GM19043 (cell line): ENCODE data around the gene ATP9B.
"Not testable (repeated sequence)": the region's sequence is repeated elsewhere in the genome, so short reads cannot be mapped to it uniquely, and the experiment has no call there.

ENCODE experiments used
- ATAC-seq: cut with Tn5 transposase; IDR thresholded peaks from one replicate; pipeline ENCODE4 v1.9.1; 2021; ENCODE audit warnings: low read depth; ENCODE audit not compliant: unreplicated experiment

The ATP9B gene

DNA sequence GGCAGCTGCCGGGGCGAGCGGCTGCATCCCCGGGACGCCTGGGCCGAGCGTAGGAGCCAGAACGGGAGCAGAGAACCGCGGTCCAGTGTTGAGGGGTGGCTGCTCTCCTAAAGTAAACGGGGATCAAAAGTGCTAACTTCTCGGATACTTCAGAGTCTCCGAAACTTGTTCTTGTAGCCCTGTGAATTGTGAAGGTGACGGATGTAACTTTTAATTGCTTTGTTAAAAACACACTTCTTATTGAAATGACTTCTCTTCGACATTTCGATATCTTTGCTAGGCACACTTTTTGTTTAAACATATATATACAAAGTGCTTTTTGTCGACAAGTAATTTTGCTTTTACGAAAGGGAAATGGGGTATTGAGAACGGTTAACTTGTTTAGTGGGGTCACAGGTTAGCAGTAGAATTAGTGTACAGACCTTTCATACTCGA is 540 bp downstream of the ATP9B start:
- ATAC-seq: peak; percentile 10

DNA sequence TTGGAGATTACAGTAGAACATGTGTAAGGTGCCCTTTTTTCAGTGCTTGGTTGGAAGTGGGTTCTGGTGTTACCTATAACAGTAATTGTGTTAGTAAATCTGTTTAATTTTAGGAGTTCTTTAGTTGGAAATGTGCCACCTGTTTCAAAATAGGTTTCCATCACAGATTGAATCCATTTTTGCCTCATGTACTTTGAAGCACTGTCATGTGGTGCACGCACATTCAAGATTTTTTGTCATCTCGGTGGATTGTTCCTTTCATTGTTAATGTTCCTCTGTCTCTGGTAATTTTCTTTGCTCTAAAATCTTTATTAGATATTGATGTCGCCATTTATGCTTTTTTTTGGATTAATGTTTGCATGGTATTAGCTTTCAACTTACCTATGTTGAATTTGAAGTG is 1.3 kb downstream of the ATP9B start:
- ATAC-seq: no peak

DNA sequence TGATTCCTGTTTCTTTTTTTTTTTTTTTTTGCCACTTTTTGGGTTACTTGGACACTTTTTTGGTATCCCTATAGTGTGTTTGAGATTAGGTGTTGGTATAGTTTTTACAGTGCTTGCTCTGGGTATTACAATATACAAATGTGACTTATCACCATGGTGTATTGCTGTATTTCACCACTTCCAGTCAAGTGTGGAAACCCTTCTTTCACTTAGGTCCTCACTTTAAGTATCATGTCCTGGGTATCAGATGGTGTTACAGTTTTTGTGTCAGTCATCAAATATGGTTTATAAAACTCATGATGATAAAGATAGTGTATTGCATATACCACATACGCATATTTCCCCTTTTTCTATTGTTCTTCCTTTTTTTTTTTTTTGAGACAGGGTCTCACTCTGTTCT is 1.8 kb downstream of the ATP9B start:
- ATAC-seq: no peak

DNA sequence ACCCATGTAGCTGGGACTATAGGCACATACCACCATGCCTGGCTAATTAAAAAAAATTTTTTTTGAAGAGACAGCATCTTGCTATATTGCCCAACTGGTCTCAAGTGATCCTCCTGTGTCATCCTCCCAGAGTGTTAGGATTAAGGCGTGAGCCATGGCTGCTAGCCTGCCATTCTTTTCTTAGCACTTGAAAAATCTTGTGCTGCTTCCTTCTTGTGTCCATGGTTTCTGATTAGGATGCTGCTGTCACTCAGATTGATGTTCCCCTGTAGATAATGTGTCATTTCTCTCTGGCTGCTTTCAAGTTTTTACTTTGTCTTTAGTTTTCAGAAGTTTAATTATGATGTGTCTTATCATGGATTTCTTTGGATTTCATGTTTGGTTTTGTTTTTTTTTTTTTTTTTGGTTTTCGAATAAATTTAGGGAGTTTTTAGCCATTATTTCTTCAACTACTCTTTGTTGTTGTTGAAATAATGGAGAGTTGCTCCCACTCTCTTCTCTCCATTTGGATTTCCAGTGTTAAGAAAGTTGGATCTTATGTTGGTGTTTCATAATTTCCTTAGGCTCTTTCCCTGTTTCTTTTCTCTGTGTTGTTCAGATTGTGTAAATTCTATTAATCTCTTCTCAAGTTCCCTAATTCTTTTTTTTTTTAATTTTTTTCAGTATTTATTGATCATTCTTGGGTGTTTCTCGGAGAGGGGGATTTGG is 2.5 kb downstream of the ATP9B start:
- no peak for ATAC-seq

DNA sequence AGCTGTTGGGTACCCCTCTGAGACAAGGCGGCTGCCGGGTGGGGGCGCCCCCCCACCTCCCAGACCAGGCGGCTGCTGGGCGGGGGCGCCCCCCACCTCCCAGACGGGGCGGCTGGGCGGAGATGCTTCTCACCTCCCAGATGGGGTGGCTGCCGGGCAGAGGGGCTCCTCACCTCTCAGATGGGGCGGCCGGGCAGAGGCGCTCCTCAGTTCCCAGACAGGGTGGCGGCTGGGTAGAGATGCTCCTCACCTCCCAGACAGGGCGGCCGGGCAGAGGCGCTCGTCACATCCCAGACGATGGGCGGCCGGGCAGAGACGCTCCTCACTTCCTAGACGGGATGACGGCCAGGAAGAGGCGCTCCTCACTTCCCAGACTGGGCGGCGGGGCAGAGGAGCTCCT is 3.5 kb downstream of the ATP9B start:
- ATAC-seq: not testable (repeated sequence)

DNA sequence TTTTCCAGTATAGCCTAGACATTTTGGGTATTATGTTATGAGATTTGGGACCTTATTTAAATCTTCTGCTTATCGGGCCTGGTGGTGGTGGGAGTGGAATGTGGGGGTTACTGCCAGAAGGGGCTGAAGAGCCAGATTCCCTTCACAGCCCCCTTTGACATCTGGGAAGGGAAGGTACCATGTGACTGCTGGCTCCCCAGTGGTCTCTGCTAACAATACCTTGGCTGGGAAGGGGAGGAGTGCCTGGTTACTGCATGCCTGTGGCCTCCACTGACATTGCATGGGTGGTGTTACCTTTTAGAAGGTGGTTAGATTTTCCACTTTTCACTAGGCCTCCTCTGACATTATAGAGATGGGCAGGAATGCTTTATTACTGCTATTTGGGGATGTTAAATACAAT is 8.0 kb downstream of the ATP9B start:
- ATAC-seq: no peak

DNA sequence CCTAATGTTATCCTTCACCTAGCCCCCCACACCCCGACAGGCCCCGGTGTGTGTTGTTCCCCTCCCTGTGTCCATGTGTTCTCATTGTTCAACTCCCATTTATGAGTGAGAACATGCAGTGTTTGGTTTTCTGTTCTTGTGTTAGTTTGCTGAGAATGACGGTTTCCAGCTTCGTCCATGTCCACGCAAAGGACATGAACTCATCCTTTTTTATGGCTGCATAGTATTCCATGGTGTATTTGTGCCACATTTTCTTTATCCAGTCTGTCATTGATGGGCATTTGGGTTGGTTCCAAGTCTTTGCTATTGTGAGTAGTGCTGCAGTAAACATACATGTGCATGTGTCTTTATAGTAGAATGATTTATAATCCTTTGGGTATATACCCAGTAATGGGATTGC is 9.6 kb downstream of the ATP9B start:
- not testable (repeated sequence) for ATAC-seq

DNA sequence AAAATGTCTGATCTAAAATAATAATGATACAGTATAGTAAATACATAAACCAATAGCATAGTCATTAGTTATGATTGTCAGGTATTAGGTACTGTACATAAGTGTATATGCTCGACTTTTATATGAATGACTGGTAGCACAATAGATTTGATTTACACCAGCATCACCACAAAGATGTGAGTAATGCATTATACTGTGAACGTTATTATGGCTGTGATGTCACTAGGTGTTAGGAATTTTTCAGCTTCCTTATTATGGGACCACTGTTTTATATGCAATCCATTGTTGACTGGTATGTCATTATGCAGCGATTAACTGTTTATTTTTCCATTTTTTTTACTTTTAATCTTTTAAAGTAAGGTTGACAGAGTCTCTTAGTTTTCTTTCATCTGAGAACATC is 23.7 kb downstream of the ATP9B start:
- ATAC-seq: no peak

DNA sequence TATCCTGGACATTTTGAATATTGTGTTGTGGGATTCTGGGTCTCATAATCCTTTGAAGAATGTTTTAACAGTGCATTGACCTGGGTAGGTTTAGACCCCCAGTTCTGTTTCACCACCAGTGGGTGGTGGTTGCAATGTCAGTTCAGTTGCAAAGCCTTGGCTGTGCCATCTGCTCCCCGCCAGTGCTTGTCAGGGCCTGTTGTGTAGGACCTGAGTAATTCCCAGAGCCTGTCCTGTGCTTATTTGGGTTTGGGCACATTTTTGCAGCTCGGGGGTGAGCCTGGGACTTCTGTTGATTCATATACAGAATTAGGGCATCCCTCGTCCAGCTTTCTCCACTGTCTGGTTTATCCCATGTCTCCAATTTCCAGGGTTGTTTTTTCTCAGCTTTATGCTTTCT is 24.8 kb downstream of the ATP9B start:
- ATAC-seq: no peak

DNA sequence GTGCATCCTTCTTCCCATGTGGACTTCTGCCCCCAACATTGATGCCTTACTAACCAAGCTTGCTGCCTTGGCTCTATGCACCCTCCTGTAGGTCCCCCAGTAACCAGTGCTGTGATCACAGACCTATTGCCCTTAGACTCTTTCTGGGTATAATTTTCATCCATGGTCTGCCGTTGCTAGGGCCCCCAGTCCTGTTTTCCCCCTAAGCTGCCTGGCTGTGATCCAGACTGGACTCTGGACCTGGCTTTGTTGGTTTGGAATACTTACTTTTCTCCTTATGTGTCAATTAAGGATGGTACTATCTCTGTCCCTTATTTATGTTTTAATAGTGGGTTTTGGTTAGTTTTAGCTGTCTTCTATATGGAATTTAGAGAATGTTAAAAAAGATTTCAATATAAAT is 26.0 kb downstream of the ATP9B start:
- no peak for ATAC-seq

DNA sequence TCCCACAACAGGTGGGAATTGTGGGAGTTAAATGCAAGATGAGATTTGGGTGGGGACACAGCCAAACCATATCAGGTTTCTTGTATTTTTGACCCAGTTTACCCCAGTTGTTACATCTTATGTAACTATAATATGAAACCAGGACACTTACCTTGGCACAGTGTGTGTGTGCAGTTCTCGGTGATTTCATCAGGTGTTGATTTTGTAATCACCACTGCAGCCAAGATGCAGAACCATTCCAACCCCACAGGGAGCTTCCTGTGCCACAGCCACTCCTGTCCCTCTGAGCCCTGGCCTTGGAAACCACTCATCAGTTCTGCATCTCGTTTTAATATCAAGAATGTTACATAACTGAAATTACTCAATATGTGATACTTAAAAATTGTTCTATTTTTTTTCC is 31.8 kb downstream of the ATP9B start:
- no peak for ATAC-seq

DNA sequence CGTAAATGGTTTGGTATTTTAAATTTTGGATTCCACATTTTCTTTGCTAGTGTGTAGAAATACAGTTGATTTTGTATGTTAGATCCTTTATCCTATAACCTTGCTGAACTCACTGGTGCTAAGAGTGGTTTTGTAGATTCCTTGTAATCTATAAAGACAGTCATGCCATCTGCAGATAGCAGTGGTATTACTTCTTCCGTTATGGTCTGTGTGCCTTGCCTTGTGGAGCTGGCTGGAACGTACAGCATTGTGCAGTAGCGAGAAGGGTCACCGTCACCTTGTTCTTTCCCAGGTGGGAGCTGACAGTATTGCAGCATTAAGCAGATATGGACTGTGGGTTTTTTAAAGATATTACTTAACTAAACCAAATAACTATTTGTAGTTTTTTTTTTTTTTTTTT is 33.7 kb downstream of the ATP9B start:
- ATAC-seq: no peak

DNA sequence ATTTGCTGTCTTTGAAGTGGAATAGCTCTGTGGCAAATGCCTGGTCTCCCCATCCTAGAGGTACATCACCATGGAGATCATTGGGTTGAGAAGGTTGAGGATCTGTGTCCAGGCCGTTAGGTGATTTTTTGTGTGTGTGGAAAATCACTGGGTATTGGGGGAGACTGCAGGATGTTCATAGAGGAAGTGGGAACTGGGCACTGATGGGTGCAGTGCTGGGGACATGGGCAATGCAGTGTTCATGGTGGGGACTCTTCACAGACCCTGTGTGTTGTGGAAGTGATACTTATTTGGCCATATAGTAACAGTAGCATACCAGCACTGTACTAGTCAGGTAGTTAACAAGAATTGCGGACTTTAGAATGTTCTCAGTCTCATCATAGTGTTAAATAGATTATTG is 34.9 kb downstream of the ATP9B start:
- no peak for ATAC-seq

DNA sequence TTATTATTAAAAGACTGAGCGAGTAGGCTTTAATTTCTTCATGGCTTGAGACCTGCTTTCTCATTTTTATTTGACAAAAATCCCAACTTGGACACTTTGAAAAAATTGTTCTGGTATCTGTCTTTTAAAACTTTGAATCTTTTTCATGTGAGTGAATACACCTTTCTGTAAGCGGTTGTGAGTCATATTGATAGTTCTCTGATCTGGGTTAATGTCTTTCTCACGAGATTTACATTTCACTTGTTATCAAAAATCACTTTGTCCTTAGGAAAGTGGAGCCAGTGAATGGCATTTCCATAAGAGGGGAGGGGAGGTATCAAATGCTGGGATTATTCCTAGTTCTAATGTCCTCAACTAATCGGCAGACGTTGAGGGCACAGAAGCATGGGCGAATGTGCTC is 36.3 kb downstream of the ATP9B start:
- no peak for ATAC-seq

DNA sequence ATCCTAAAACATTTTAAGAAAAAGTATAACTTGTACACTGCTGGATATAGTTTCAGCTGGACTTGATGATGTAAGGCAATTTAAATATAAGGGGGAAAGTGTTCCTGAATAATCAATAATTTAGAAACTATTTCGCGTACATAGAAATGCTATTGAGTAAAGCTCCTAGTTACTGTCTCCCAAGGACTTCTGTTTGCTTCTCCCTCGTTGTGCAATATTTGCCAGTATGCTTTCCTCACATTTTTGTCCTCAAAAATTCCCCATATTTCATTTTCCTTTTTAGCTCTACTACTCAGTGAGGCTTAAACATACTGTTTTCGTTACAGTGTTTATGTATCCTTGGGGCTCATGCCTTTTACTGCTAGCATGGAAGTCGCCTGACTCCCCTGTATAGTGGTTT is 36.9 kb downstream of the ATP9B start:
- no peak for ATAC-seq

DNA sequence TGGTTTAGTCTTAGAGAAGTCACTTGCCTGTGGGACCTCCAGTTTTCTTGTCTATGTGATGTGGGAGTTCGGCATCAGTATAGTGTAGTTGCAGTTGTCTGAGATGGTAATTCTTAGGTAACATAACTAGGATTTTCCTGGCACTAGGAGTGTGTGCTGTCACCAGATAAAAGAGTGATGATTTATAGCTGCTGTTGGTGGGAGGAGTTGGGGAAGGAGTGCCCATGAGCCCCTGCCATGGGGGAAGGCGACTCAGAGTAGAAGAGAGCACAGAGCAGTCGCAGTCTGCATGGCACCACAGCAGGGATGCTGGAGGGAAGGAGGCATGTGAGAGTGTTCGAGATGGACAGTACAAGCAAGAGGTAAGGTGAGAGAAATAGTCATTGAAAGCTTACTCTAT is 38.7 kb downstream of the ATP9B start:
- ATAC-seq: no peak

DNA sequence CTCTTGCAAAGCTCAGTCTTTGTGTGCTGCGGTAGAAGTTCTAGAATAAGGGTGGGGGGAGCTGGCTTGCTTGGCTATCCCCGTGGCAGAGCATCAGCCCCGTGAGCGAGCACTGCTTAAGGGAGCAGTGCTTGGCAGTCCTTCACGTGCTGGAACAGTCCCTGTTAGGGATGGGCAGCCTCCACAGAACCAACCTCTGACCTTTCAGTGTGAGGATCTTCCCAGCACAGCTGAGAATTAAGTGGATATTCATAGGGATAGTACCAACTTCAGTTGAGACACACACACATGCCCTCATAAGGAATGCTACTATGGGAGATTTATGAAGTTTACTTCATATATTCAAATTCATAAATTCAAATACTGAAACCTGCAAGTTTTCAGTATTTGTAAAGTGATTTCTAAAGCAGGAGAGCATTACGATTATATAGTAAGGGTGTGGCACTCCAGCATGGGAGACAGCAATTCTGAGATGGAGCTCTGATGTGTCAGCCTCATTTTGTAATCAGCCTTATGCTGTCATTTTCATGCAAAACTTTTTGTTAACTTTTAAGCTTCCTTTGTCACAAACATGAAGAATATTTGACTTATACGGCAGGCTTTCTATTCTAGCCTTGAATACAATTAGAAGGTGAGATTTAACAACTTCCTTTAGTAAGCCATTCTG is 39.5 kb downstream of the ATP9B start:
- ATAC-seq: no peak

DNA sequence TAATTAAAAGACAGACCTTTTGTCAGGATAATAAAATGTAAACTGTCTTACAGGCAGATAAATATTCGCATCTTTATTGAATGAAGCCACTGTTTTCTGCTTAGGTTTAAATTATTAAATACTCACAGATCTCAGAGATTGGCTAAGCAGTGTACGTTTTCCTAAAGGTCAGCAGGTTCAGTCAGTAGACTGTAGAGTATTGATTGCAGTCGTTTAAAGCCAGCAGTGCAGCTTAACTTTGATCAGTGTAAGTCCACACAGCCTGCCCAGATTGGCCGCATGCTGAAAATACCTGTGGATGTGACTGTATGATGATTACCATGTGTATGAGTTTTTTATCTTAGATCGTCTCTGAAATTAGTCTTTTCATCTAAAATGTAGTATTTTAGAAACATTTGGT is 42.3 kb downstream of the ATP9B start:
- no peak for ATAC-seq

DNA sequence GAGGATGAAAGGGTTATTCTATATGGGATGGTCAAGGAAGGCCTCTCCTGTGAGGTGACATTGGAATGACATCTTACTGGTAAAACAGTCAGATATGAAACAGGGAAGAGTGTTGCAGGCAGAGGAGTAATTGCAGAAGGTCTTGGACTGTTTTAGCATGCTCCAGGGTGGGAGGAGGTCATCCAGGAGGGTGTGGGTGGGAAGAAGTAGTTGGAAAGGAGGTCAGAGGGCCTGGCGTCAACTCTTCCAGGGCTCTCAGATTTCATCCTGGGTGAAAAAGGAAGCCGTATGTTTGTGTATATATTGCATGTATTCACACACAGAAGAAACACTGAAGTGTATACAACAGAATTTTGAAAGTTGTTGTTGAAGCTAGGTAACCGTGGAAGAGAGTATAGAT is 48.2 kb downstream of the ATP9B start:
- ATAC-seq: no peak

DNA sequence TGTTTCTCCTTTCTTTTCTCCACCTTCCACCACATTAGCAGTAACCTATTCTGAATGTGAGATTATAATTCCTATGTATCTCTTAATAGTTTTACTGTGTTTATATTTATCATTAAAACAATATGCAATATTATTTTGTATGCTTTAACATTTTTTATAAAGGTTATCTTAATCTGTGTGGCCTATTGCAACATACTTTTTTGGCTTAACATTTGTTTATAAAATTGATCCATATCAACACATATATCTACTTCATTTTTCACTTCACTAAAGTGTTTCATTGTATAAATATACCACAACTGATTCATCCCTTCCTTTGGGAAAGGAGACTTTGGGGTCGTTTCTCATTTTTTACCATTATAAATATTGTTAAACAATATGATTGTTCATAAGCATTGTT is 48.6 kb downstream of the ATP9B start:
- ATAC-seq: no peak

DNA sequence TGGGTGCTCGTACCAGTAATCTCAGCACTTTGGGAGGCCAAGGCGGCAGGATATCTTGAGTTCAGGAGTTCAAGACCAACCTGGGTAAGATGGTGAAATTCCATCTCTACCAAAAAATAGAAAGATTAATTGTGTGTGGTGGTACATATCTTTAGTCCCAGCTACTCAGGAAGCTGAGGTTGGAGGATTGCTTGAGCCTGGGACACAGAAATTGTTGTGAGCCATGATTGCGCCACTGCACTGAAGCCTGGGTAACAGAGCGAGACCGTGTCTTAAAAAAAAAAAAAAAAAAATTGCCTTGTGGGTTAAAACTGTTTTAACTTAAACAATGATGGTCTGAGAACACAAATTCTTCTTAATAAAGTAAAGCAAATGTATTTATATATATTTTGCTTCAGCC is 49.6 kb downstream of the ATP9B start:
- no peak for ATAC-seq

DNA sequence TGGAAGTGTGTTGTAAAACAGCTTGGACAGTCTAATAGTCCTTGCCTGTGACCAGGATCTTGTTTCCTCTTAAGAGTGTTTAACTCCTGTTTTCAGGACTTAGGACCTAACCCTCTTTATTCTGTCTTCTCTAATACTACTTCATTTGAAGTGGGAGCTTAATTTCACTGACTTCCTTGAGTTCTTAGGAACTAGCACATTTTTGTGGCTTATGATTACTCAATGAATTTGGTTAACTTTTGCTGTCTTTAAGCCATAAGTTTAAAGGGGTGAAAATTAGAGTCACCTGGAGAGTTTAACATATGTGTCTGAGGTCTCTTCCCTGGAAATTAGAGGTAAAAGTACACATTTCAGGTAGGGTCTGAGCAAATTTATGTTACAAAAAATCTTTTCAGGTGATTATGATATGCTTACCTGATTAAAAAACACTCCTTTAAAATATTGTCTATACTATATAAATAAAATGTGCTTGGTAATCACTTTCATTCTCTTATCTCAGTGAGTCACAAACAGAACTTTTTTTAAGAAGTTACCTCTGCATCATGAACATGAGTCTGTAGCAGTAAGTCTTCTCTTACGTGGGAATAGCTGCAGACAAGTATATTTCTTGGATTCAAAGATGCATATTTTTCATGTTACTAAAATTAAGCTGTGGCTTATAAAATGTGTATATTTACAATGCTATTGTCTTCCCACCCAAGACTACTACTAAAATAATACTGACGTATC is 52.7 kb downstream of the ATP9B start:
- no peak for ATAC-seq
